ENCODE data around the gene FGGY. TPM values are rescaled to one million over a fixed set of nuclear protein-coding genes. Genes with fewer than 3 reads are reported as not detected.

FGGY gene
- total and polyA plus RNA-seq, 2 donors (not counting 3 experiments of a cell fraction or from before 2014, with no cell fraction given) = 5.6 to 6.4 TPM

DNA sequence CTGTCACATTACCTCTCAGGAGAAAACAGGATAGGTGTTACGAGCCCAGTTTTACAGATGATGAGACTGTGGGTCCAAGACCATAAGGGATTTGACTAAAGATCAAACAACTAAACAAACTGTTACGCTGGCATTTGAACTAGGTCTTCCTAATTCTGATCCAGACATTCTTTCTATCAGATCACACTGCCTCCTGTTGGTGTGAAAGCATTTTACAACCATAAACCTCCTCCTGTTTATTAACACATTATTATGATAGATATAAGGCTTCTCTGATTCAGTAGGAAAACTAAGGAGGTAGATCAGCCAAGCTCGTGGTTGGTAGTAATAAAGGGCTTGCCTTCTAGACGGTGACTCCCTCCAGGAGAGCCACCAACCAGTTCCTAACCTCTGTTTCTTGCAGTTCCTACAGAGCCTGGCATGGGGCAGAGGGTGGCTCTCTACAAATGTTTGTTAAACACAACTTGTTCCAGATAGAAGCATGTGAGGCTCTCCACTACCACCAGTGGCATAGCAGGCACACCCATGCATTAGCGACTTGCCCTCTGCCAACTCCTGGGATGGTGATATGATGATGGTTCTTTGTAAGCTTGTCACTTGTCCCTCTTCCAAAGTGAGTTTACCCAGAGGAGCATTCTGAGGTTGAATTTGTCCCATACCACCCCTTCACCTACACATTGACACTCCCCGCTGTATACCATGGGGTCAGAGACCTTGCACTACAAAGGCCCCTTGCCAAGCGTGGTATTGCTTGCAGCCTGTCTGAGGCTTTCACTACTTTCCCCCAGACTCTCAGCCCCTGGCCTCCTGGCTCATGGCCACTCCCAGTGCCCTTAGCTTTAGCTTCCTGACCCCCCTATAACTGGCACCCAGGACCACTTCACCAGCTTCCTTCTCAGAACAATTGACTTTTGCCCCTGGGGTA is 421.4 kb downstream of the FGGY start:
- no TSS peak for BruUV-seq (replicated peaks)
- POLR2A ChIA-PET = no interaction called here
- DNase-seq (ENCODE audit: low read depth, low spot score) = no peak

DNA sequence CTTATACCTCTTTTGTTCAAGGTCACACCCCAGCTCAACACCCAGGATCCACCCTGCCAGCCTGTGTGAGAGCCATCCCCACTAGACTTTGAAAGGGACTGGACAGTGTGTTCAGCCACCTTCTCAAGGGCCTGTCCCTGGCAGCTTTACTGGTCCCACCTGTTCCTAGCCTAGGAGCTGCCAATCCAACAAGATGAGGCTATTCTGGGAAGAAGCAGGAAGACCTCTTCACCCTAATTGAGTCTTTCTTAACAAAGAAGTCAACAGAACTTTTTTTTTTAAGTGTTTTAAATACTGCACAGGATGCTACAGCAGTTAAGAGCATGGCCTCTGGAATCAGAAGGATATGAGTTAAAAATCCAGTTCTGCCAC is 422.1 kb downstream of the FGGY start:
- intact Hi-C loops (cut with micrococcal nuclease) (no loop called here), dilution Hi-C loops (cut with MboI; ENCODE audit: extremely low pct_ligation_motif_present, low sequenced_read_pairs) (no loop called here)
- Histone ChIP-seq H3K9ac (replicated peaks; ENCODE audit: extremely low read depth, insufficient read depth, low read length) (no peak overlapping the region), H2AFZ (ENCODE audit: low read depth, low read length) (no peak overlapping the region), H3K4me1 (ENCODE audit: control insufficient read depth, extremely low read depth, insufficient read depth, low read length) (peaks cover 4% of the 10 kb centered on the region), H3K27ac (ENCODE audit: insufficient read depth, low read depth, low read length) (no peak overlapping the region), H3K4me2 (ENCODE audit: insufficient read depth, low read length) (no peak overlapping the region), H3K27me3 (ENCODE audit: control insufficient read depth in 2 of 2, insufficient read depth in 2 of 2, low read length in 2 of 2) (no peaks in the 10 kb centered on the region), H4K20me1 (replicated peaks; ENCODE audit: control insufficient read depth, extremely low read depth, insufficient read depth, low read length) (no peaks in the 10 kb centered on the region), H3K36me3 (ENCODE audit: control insufficient read depth in 2 of 2, extremely low read depth in 1 of 2, insufficient read depth in 2 of 2, low read length in 2 of 2) (no peaks in the 10 kb centered on the region), H3K9me1 (replicated peaks; ENCODE audit: control insufficient read depth, extremely low read depth, insufficient read depth, low read length) (no peaks in the 10 kb centered on the region), H3K9me3 (replicated peaks; ENCODE audit: control insufficient read depth, insufficient read depth, low read length) (no peaks in the 10 kb centered on the region), H3K4me3 (replicated peaks in 1 of 3; ENCODE audit: insufficient read depth in 1 of 3, low read depth in 1 of 3, low read length in 3 of 3) (no peak overlapping the region), H3K79me2 (ENCODE audit: control insufficient read depth, insufficient read depth, low read length) (no peaks in the 10 kb centered on the region)
- TF ChIP-seq, protein P1, sequence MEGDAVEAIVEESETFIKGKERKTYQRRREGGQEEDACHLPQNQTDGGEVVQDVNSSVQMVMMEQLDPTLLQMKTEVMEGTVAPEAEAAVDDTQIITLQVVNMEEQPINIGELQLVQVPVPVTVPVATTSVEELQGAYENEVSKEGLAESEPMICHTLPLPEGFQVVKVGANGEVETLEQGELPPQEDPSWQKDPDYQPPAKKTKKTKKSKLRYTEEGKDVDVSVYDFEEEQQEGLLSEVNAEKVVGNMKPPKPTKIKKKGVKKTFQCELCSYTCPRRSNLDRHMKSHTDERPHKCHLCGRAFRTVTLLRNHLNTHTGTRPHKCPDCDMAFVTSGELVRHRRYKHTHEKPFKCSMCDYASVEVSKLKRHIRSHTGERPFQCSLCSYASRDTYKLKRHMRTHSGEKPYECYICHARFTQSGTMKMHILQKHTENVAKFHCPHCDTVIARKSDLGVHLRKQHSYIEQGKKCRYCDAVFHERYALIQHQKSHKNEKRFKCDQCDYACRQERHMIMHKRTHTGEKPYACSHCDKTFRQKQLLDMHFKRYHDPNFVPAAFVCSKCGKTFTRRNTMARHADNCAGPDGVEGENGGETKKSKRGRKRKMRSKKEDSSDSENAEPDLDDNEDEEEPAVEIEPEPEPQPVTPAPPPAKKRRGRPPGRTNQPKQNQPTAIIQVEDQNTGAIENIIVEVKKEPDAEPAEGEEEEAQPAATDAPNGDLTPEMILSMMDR (IDR thresholded peaks at IDR 0.05; ENCODE audit: extremely low read depth in 1 of 2, insufficient read depth in 1 of 2, low read depth in 1 of 2, low read length in 2 of 2) = no peak
- TF ChIP-seq, protein P2, sequence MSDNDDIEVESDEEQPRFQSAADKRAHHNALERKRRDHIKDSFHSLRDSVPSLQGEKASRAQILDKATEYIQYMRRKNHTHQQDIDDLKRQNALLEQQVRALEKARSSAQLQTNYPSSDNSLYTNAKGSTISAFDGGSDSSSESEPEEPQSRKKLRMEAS (IDR thresholded peaks at IDR 0.05; ENCODE audit: insufficient read depth, insufficient read length) = no peak
- TF ChIP-seq POLR2A (IDR thresholded peaks at IDR 0.05; ENCODE audit: low read depth, low read length) = no peak
- TF ChIP-seq GATA2 (IDR thresholded peaks at IDR 0.05; ENCODE audit: insufficient read depth, insufficient read length, low read depth, low read length) = no peak
- no peak for TF ChIP-seq FOS (IDR thresholded peaks at IDR 0.05; ENCODE audit: borderline replicate concordance, insufficient read depth, low read length)
- TF ChIP-seq MYC (IDR thresholded peaks at IDR 0.05; ENCODE audit: low read depth, low read length) = no peak
- no peak for TF ChIP-seq JUN (IDR thresholded peaks at IDR 0.05; ENCODE audit: borderline replicate concordance, insufficient read depth, insufficient read length, low read depth)
- no peak for TF ChIP-seq EZH2 (IDR thresholded peaks at IDR 0.05; ENCODE audit: borderline replicate concordance, low read depth, low read length, severe bottlenecking)
- TF ChIP-seq POLR2AphosphoS5 (IDR thresholded peaks at IDR 0.05; ENCODE audit: insufficient read depth, low read depth, low read length) = no peak
- no TSS peak for BruUV-seq (replicated peaks)
- ChIA-PET CTCF (interaction anchor here (0.8 to 2.2 kb wide), 6 partner anchors 8 to 40 kb away, joined by 3 to 10 read pairs (median 6); no protein-coding TSS in a partner anchor), POLR2A (no interaction called here)
- FAIRE-seq (no peak), DNase-seq (ENCODE audit: low read depth, low spot score) (peak; percentile 63)

More for the DNA sequence above, 421.4 kb downstream of the FGGY start:
- no peak overlapping the region for H3K27ac ChIP-seq (ENCODE audit: insufficient read depth, low read depth, low read length)
- no peaks in the 10 kb centered on the region for H3K79me2 ChIP-seq (ENCODE audit: control insufficient read depth, insufficient read depth, low read length)
- H3K4me2 ChIP-seq (ENCODE audit: insufficient read depth, low read length) = no peak overlapping the region
- FAIRE-seq = no peak
- intact Hi-C loops (cut with micrococcal nuclease) = no loop called here
- H3K9me1 ChIP-seq (replicated peaks; ENCODE audit: control insufficient read depth, extremely low read depth, insufficient read depth, low read length) = no peaks in the 10 kb centered on the region
- dilution Hi-C loops (cut with MboI; ENCODE audit: extremely low pct_ligation_motif_present, low sequenced_read_pairs) = no loop called here
- peaks cover 4% of the 10 kb centered on the region for H3K4me1 ChIP-seq (ENCODE audit: control insufficient read depth, extremely low read depth, insufficient read depth, low read length)
- no peaks in the 10 kb centered on the region for H3K27me3 ChIP-seq (ENCODE audit: control insufficient read depth in 2 of 2, insufficient read depth in 2 of 2, low read length in 2 of 2)
- H2AFZ ChIP-seq (ENCODE audit: low read depth, low read length) = no peak overlapping the region
- no peaks in the 10 kb centered on the region for H3K9me3 ChIP-seq (replicated peaks; ENCODE audit: control insufficient read depth, insufficient read depth, low read length)
- no peaks in the 10 kb centered on the region for H4K20me1 ChIP-seq (replicated peaks; ENCODE audit: control insufficient read depth, extremely low read depth, insufficient read depth, low read length)
- no peak overlapping the region for H3K9ac ChIP-seq (replicated peaks; ENCODE audit: extremely low read depth, insufficient read depth, low read length)
- H3K4me3 ChIP-seq (replicated peaks in 1 of 3; ENCODE audit: insufficient read depth in 1 of 3, low read depth in 1 of 3, low read length in 3 of 3) = no peak overlapping the region
- TF ChIP-seq, protein P1 (IDR thresholded peaks at IDR 0.05; ENCODE audit: extremely low read depth in 1 of 2, insufficient read depth in 1 of 2, low read depth in 1 of 2, low read length in 2 of 2) = peak in 1 of 2 donors; percentile 13
- TF ChIP-seq FOS (IDR thresholded peaks at IDR 0.05; ENCODE audit: borderline replicate concordance, insufficient read depth, low read length) = no peak
- CTCF ChIA-PET = interaction anchor here (0.8 to 2.2 kb wide), 7 partner anchors 9 to 41 kb away, joined by 3 to 10 read pairs (median 4); no protein-coding TSS in a partner anchor
- no peaks in the 10 kb centered on the region for H3K36me3 ChIP-seq (ENCODE audit: control insufficient read depth in 2 of 2, extremely low read depth in 1 of 2, insufficient read depth in 2 of 2, low read length in 2 of 2)

All from endothelial cell of umbilical vein (primary cell).